MCF 10A (cell line): ENCODE results near the gene XXYLT1. TPM values are rescaled to one million over a fixed set of nuclear protein-coding genes. Genes with fewer than 3 reads are reported as not detected.

ENCODE experiments used
- BruUV-seq: library from RNA; stranded (reverse); fragments of 400-500 nt; replicated peaks from 2 replicates; lab custom pipeline; 2021; lab: Mats Ljungman, UMichigan
- CTCF ChIA-PET: fragments of 300-600 bp; sonication (Branson Sonifier 250); formaldehyde crosslinking; extraction: SDS; loops from one replicate; lab custom pipeline; 2021; ENCODE audit warnings: antibody characterized with exemption, inconsistent platforms; lab: Yijun Ruan, JAX
- POLR2A ChIA-PET: fragments of 300-600, 350-650 bp; sonication (Branson Sonifier 250); formaldehyde crosslinking; extraction: SDS; loops from one replicate; lab custom pipeline; 2020; ENCODE audit warnings: antibody characterized with exemption, inconsistent platforms; lab: Yijun Ruan, JAX
- DNase-seq: peaks from one replicate; pipeline ENCODE4 v3.0.0-alpha.2; 2018; ENCODE audit not compliant: unreplicated experiment
- H3K27ac Mint-ChIP-seq: one replicate; pipeline ENCODE4 v1.8.0; 2022; ENCODE audit warnings: mild to moderate bottlenecking, low read depth, mixed read lengths; ENCODE audit not compliant: unreplicated experiment
- H3K27me3 Mint-ChIP-seq: one replicate; pipeline ENCODE4 v1.8.0; 2022; ENCODE audit warnings: mixed read lengths; ENCODE audit not compliant: insufficient read depth, unreplicated experiment
- H3K36me3 Mint-ChIP-seq: one replicate; pipeline ENCODE4 v1.8.0; 2022; ENCODE audit warnings: mild to moderate bottlenecking, moderate library complexity, mixed read lengths; ENCODE audit not compliant: insufficient read depth, unreplicated experiment
- H3K4me1 Mint-ChIP-seq: one replicate; pipeline ENCODE4 v1.8.0; 2022; ENCODE audit warnings: mixed read lengths; ENCODE audit not compliant: insufficient read depth, unreplicated experiment
- H3K4me3 Mint-ChIP-seq: one replicate; pipeline ENCODE4 v1.8.0; 2022; ENCODE audit warnings: mild to moderate bottlenecking, moderate library complexity, mixed read lengths; ENCODE audit not compliant: unreplicated experiment
- H3K9me3 Mint-ChIP-seq: one replicate; pipeline ENCODE4 v1.8.0; 2022; ENCODE audit warnings: mixed read lengths; ENCODE audit not compliant: unreplicated experiment
- CTCF ChIP-seq: fragments of 200-600 bp; IDR thresholded peaks from one replicate; pipeline ENCODE4 v1.8.0; 2022; ENCODE audit warnings: antibody characterized with exemption, mild to moderate bottlenecking; ENCODE audit not compliant: unreplicated experiment
- intact Hi-C: fragments of 100-400 bp; cut with micrococcal nuclease; formaldehyde crosslinking; loops from 2 replicates; pipeline ENCODE4 v1.14.1; 2022
- total RNA-seq: library from RNA; stranded (reverse); gene quantifications from 2 replicates; pipeline ENCODE4 v1.2.3, GENCODE V29; 2022

XXYLT1 gene
- total RNA-seq, 1 experiment from 2014 or later, result 10.0 TPM

GRCh38 chr3:195129644-195130492 is 141.1 kb downstream of the XXYLT1 start:
- Mint-ChIP-seq H3K4me1 (peaks cover 18% of the 10 kb centered on the region), H3K27ac (no peak overlapping the region), H3K36me3 (peaks cover 5% of the 10 kb centered on the region), H3K4me3 (no peak overlapping the region), H3K9me3 (no peaks in the 10 kb centered on the region), H3K27me3 (no peaks in the 10 kb centered on the region)
- no TSS peak for BruUV-seq
- intact Hi-C loops, result no loop called here
- no peak for TF ChIP-seq CTCF
- ChIA-PET POLR2A (interaction anchor here (0.7 to 3.2 kb wide), 7 partner anchors 10 to 459 kb away, joined by 3 to 19 read pairs (median 6); no protein-coding TSS in a partner anchor), CTCF (interaction anchor here (0.6 to 1.0 kb wide), 3 partner anchors 8 to 138 kb away, joined by 3 to 4 read pairs (median 4); no protein-coding TSS in a partner anchor)
- DNase-seq, result peak; percentile 35

GRCh38 chr3:195129072-195129643 is 141.8 kb downstream of the XXYLT1 start:
- H3K4me1 Mint-ChIP-seq, result peaks cover 18% of the 10 kb centered on the region
- peaks cover 5% of the 10 kb centered on the region for H3K36me3 Mint-ChIP-seq
- H3K9me3 Mint-ChIP-seq, result no peaks in the 10 kb centered on the region
- no peaks in the 10 kb centered on the region for H3K27me3 Mint-ChIP-seq
- POLR2A ChIA-PET, result interaction anchor here (0.7 to 3.2 kb wide), 2 partner anchors 10 to 11 kb away, joined by 3 to 19 read pairs; no protein-coding TSS in a partner anchor
- H3K4me3 Mint-ChIP-seq, result no peak overlapping the region
- TF ChIP-seq CTCF, result no peak
- CTCF ChIA-PET, result interaction anchor here (0.6 kb wide), 2 partner anchors 7 to 22 kb away, joined by 3 to 4 read pairs; no protein-coding TSS in a partner anchor
- intact Hi-C loops, result no loop called here
- BruUV-seq, result no TSS peak
- no peak overlapping the region for H3K27ac Mint-ChIP-seq
- DNase-seq, result no peak

GRCh38 chr3:195128255-195129071 is 142.5 kb downstream of the XXYLT1 start:
- no peak overlapping the region for H3K4me3 Mint-ChIP-seq
- H3K36me3 Mint-ChIP-seq, result peaks cover 5% of the 10 kb centered on the region
- no peak for DNase-seq
- BruUV-seq, result no TSS peak
- no peaks in the 10 kb centered on the region for H3K27me3 Mint-ChIP-seq
- POLR2A ChIA-PET, result interaction anchor here (0.6 to 3.2 kb wide), 3 partner anchors 11 to 348 kb away, joined by 3 to 19 read pairs (median 7); no protein-coding TSS in a partner anchor
- TF ChIP-seq CTCF, result no peak
- no peak overlapping the region for H3K27ac Mint-ChIP-seq
- H3K9me3 Mint-ChIP-seq, result no peaks in the 10 kb centered on the region
- intact Hi-C loops, result no loop called here
- CTCF ChIA-PET, result interaction anchor here (0.6 kb wide), 2 partner anchors 23 to 446 kb away, joined by 3 to 4 read pairs; no protein-coding TSS in a partner anchor
- H3K4me1 Mint-ChIP-seq, result peaks cover 18% of the 10 kb centered on the region
